ENCODE data around the gene PIH1D2.
"Not testable (repeated sequence)": the region's sequence is repeated elsewhere in the genome, so short reads cannot be mapped to it uniquely, and the experiment has no call there.

The PIH1D2 gene

DNA sequence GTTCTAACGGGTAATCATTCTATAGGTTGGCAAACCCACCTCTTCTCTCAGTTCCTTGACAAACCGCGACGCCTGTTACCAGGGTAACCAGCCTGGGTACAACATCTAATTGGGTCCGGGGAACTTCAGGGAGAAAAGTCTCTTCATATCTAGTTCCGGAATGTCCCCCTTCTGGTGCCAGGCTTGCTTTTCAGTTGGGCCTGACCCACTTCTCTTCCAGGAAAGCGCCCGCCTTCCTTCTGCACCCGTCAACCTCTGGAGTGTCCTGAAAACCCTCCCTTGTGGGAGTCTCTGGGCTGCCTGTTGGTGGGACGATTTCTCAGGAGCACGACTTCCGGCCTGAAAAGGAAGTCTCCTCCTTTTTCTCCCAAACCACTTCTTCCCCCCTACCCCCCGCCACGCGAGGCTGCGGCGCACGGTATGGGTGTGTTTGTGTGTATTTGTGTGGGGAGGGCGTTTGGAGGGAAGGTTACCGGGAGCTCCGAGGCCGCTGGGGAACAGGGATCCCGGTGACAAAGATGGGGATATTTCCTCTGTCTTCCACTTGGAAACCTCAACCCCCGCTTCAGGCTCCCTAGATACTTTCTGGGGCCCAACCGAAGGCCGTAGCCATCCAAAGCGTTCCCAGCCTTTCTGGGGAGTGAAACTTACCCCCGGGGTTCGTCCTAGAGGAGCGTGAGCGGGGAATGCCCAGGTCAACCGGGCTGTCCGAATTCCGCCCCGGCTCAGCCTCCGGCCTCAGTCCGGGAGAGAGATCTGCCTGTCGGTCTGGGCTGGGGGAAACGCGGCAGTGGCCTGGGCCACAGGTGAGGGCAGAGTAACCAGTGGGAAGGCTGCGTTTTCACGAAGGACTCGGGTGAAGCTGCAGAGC lies at the start of gene PIH1D2, which contains the start of gene NKAPD1:
Gene PIH1D2, minus strand, starts transcription at position 77 of the 871 bp plus-strand sequence. CDS start 843 bp downstream, outside the sequence.
Gene NKAPD1, plus strand, starts transcription at position 359 of the 871 bp plus-strand sequence. CDS start 1,276 bp downstream, outside the sequence.
- peak; percentile 91 for DNase-seq

GRCh38 chr11:112123129-112123528 lies 49.3 kb upstream of the PIH1D2 start:
- no peak for DNase-seq

GRCh38 chr11:112121981-112122615 lies 48.3 kb upstream of the PIH1D2 start:
- DNase-seq = no peak

DNA sequence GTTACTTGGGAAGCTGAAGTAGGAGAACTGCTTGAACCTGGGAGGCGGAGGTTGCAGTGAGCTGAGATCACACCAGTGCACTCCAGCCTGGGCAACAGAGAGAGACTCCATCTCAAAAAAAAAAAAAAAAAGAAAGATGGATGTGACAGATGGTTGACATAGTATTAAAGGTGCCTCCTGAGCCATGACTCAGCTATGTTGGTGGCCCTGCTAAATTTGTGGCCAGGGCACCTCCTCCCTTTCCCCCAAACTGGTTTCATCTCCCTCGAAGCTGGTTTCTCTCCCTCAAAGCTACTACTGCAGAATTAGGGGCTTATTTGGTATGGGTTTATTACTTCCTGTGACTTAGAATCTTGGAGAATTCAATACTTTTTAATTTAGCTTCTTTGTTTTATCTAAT lies 44.4 kb upstream of the PIH1D2 start:
- DNase-seq = no peak

GRCh38 chr11:112115386-112115785 lies 41.6 kb upstream of the PIH1D2 start:
- DNase-seq = no peak

GRCh38 chr11:112114460-112114859 lies 40.6 kb upstream of the PIH1D2 start:
- DNase-seq = no peak

GRCh38 chr11:112113539-112114457 lies 40.0 kb upstream of the PIH1D2 start:
- DNase-seq = peak; percentile 66

GRCh38 chr11:112106070-112106469 lies 32.3 kb upstream of the PIH1D2 start:
- no peak for DNase-seq

DNA sequence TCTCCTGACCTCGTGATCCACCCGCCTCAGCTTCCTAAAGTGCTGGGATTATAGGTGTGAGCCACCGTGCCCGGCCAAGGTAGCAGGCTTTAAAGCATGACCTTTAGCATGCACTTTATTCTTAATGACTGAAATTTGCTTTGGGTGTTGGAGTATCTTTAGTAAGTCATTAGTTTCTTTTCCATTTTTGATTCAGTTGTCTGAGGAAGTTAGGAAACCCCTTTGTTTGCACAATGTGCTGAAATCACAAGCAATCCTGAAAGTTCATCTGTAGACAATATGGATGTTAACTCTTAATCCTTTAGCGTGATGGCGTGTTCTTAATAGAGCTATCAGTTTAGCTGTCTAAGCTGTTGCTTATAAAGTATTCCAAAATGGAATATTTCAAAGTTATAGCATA lies 29.6 kb upstream of the PIH1D2 start:
- DNase-seq = no peak

DNA sequence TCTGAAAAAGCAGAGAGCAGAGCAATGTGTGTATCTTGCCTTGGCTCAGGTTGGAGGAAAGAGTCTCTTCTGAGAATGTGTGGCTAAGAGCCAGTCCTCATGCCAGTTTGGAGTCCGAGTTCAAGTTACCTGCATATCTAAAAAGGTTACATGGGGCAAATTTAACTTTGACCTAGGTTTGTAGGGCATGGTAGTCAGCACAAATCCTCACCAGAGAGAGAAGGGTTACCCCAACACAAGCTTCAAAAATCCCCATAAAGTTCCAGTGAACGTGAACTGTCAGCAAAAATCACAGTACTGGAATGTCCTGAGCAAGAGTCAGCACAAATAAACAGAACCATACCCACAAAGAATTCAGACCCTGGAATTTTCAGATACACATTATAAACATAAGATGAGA lies 26.6 kb upstream of the PIH1D2 start:
- DNase-seq = peak; percentile 18

- no peak for DNase-seq
Observed at GRCh38 chr11:112097734-112098528, 24.1 kb upstream of the PIH1D2 start.

DNA sequence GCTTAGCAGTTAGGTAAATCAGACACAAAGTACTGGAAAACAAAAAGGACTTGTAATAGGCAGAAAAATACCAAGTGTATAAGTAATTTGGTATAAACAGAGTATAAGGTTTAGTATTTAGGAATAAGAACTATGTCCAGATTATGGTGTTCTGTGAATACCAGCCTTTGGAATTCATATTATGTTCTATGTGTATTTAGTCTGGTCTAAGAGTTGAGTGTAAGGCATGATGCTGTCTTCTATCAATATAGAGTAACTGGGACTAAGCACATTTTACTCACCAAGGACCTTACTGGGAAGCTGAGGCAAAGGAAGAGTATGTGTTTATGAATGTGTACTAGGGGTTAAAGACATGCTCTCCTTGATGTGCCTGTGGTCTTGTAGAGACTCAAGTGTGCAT lies 22.4 kb upstream of the PIH1D2 start:
- no peak for DNase-seq

- DNase-seq = not testable (repeated sequence)
Observed at GRCh38 chr11:112095302-112095701, 21.5 kb upstream of the PIH1D2 start.

GRCh38 chr11:112087212-112087611 lies 13.4 kb upstream of the PIH1D2 start:
- DNase-seq = no peak

- DNase-seq = peak; percentile 97
Observed at GRCh38 chr11:112086422-112087191, 12.8 kb upstream of the PIH1D2 start, which contains the start of the genes SDHD and TIMM8B. Gene SDHD (plus strand): TSS chr11:112086873. CDS start chr11:112086908, 35 bp downstream. Gene TIMM8B (minus strand): TSS chr11:112086756. CDS start chr11:112086723, 33 bp downstream.

- DNase-seq = peak; percentile 10
Observed at GRCh38 chr11:112085822-112086421, 12.1 kb upstream of the PIH1D2 start.

DNA sequence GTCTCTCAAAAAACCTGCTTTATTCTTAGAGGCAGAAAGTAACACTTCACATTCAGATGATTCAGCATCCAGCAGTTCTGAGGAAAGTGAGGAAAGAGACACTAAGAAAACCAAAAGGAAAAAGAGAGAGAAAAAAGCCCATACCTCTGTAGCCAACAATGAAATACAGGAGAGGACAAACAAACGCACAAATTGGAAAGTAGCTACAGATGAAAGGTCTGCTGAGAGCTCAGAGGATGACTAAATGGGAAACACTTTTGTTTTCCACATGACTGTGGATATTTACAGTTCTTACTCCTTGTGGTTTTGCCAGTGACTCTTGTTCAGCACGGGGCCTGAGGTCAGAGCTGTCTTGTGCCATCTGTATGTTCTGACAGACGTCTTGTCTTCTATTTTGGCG lies 8.9 kb upstream of the PIH1D2 start:
- no peak for DNase-seq

DNA sequence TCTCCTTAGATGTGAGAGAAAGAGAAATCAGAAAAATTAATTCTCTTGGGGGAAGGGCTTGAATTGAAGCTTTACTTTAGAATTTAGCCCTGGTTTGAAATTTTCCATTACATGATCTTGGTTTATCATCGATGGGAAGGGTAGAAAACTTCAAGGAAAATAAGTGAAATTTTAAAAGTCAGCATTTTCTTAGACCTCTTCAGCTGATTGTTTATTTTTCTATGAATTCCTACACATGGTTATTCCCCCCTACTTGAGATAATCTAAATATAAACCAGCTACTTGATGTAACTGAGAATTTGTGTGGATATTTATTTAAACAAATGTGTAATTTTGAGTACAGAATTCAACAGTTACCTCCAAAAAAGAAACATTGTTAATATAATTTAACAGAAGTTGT lies 10.9 kb downstream of the PIH1D2 start:
- no peak for DNase-seq

GRCh38 chr11:112058103-112058502 lies 15.7 kb downstream of the PIH1D2 start:
- DNase-seq = no peak

DNA sequence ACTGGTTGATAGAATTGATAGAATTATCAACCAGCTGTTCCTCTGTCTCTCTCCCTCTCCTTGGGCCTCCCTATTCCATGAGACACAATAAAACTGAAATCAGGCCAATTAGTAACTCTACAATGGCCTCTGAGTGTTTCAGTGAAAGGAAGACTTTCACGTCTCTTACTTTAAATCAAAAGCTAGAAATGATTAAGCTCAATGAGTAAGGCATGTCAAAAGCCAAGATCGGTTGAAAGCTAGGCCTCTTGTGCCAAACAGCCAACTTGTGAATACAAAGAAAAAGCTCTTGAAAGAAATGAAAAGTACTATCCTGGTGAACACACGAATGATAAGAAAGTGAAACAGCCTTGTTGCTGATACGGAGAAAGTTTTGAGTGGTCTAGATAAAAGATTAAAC lies 16.6 kb downstream of the PIH1D2 start:
- no peak for DNase-seq

DNA sequence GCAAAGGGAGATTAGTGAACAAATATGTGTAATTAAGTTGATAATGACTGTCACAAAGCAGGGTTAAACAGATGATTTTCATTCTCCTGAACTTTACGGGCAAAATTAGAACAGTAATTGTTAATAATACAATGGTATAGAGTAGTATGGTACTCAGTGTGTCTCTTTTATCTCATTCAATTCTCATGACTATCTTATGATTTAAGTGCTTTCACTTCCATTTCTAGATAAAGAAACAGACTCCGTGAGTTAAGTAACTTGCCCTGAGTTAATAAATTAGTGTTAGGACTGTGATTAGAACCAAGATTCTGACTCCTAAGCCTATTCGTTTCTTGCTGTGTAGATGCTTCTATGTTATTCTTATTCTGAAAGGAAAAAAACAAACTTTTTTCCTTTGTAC lies 22.0 kb downstream of the PIH1D2 start:
- DNase-seq = no peak
